DOHH2 (cell line): ENCODE data around the gene MAP1B.

Experiments used
- H3F3A ChIP-seq: fragments of 200-600 bp; sonication (generic), shearing (Covaris generic); 2 replicates; pipeline ENCODE4 v1.6.0; 2016; ENCODE audit warnings: antibody characterized with exemption, mild to moderate bottlenecking; ENCODE audit not compliant: control insufficient read depth, insufficient read depth
- H3K27ac ChIP-seq: fragments of 200-600 bp; sonication (generic); 2 replicates; pipeline ENCODE4 v1.5.1; 2014; ENCODE audit warnings: low read depth, mild to moderate bottlenecking, low read length, moderate library complexity
- H3K27me3 ChIP-seq: fragments of 200-600 bp; sonication (generic); 2 replicates; pipeline ENCODE4 v1.6.1; 2014; ENCODE audit warnings: mild to moderate bottlenecking, low read length, mixed read lengths; ENCODE audit not compliant: control insufficient read depth
- H3K36me3 ChIP-seq: fragments of 200-600 bp; sonication (generic); 2 replicates; pipeline ENCODE4 v1.6.1; 2014; ENCODE audit warnings: mild to moderate bottlenecking, low read length, moderate library complexity, mixed read lengths; ENCODE audit not compliant: control insufficient read depth
- H3K4me1 ChIP-seq: fragments of 200-600 bp; sonication (generic); 2 replicates; pipeline ENCODE4 v1.6.1; 2014; ENCODE audit warnings: mild to moderate bottlenecking, low read length, mixed read lengths; ENCODE audit not compliant: control insufficient read depth
- H3K4me2 ChIP-seq: fragments of 200-600 bp; sonication (generic); 2 replicates; pipeline ENCODE4 v1.6.0; 2014; ENCODE audit warnings: mild to moderate bottlenecking, low read length, moderate library complexity
- H3K4me3 ChIP-seq: fragments of 200-600 bp; sonication (generic); 2 replicates; pipeline ENCODE4 v1.5.1; 2014; ENCODE audit warnings: mild to moderate bottlenecking, low read length, mixed read lengths
- H3K79me2 ChIP-seq: fragments of 200-600 bp; sonication (generic); 2 replicates; pipeline ENCODE4 v1.6.1; 2014; ENCODE audit warnings: mild to moderate bottlenecking, low read length, mixed read lengths; ENCODE audit not compliant: control insufficient read depth
- H3K9me2 ChIP-seq: fragments of 200-600 bp; sonication (generic); replicated peaks from 2 replicates; pipeline ENCODE4 v1.6.1; 2014; ENCODE audit warnings: mild to moderate bottlenecking, low read length, mixed read lengths; ENCODE audit not compliant: control insufficient read depth
- H3K9me3 ChIP-seq: fragments of 200-600 bp; sonication (generic); 2 replicates; pipeline ENCODE4 v1.6.1; 2014; ENCODE audit warnings: antibody characterized with exemption, low read length, mixed read lengths; ENCODE audit not compliant: control insufficient read depth, insufficient read depth
- H4K20me1 ChIP-seq: fragments of 200-600 bp; sonication (generic); 2 replicates; pipeline ENCODE4 v1.6.0; 2014; ENCODE audit warnings: low read depth, mild to moderate bottlenecking, antibody characterized with exemption, low read length, moderate library complexity; ENCODE audit not compliant: control insufficient read depth, insufficient read depth
- EZH2phosphoT487 ChIP-seq: fragments of 200-600 bp; sonication (generic); IDR thresholded peaks from 2 replicates; pipeline ENCODE4 v1.6.1; 2017; ENCODE audit warnings: borderline replicate concordance, mild to moderate bottlenecking, antibody characterized with exemption, low read length, moderate library complexity, mixed read lengths
- TF ChIP-seq, protein P1 (sequence below): fragments of 200-600 bp; sonication (generic); IDR thresholded peaks from one replicate; pipeline ENCODE4 v1.5.1; 2014; ENCODE audit warnings: antibody characterized with exemption, mild to moderate bottlenecking, low read depth, low read length; ENCODE audit not compliant: poor library complexity, severe bottlenecking

MAP1B gene

DNA sequence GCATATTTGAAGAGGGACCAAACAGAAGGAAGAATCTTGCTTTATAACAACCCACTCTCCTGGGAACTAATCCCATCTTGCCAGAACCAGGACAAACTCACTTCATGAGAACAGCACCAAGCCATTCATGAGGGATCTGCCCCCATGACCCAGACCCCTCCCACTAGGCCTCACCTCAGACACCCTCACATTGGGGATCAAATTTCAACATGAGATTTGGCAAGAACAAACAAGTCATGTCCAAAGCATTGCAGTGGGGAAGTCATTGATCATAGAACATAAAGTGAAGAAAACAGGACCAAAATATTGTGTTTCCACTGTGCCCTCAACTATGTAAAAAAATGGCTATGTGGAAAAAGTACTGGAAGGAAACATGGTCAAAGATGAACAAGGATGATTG lies 43.9 kb downstream of the MAP1B start:
- no peaks in the 10 kb centered on the region for H3K9me2 ChIP-seq
- no peaks in the 10 kb centered on the region; the same call in 1 of the 2 replicates for H3K27me3 ChIP-seq
- TF ChIP-seq EZH2phosphoT487: no peak
- TF ChIP-seq, protein P1, sequence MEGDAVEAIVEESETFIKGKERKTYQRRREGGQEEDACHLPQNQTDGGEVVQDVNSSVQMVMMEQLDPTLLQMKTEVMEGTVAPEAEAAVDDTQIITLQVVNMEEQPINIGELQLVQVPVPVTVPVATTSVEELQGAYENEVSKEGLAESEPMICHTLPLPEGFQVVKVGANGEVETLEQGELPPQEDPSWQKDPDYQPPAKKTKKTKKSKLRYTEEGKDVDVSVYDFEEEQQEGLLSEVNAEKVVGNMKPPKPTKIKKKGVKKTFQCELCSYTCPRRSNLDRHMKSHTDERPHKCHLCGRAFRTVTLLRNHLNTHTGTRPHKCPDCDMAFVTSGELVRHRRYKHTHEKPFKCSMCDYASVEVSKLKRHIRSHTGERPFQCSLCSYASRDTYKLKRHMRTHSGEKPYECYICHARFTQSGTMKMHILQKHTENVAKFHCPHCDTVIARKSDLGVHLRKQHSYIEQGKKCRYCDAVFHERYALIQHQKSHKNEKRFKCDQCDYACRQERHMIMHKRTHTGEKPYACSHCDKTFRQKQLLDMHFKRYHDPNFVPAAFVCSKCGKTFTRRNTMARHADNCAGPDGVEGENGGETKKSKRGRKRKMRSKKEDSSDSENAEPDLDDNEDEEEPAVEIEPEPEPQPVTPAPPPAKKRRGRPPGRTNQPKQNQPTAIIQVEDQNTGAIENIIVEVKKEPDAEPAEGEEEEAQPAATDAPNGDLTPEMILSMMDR: no peak
- no peaks in the 10 kb centered on the region for H3F3A ChIP-seq
- H3K4me2 ChIP-seq: no peak overlapping the region
- no peaks in the 10 kb centered on the region for H3K4me1 ChIP-seq
- no peaks in the 10 kb centered on the region for H3K9me3 ChIP-seq
- no peaks in the 10 kb centered on the region for H3K79me2 ChIP-seq
- H3K36me3 ChIP-seq: no peaks in the 10 kb centered on the region
- H4K20me1 ChIP-seq: no peaks in the 10 kb centered on the region
- no peak overlapping the region for H3K27ac ChIP-seq
- no peak overlapping the region for H3K4me3 ChIP-seq

DNA sequence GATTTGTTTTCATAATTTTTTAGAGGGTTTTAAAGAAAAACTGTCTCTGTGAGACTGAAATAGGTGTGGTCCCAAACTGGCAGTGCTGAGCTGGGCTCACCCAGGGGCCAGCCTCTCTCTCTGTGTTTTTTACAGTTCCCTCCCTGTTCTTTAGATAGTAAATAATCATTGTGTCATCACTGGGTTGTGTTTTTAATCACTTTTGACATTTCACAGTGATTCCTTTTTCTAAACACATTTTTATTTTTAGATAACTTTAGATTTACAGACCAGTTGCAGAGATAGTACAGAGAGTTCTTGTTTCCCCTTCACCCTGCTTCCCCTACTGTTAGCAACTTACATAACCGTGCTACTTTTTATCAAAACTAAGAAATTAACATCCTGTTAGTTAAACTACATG lies 44.4 kb downstream of the MAP1B start:
- Histone ChIP-seq H4K20me1 (no peaks in the 10 kb centered on the region), H3K27ac (no peak overlapping the region), H3K4me2 (no peak overlapping the region), H3K79me2 (no peaks in the 10 kb centered on the region), H3K4me1 (no peaks in the 10 kb centered on the region), H3K9me3 (no peaks in the 10 kb centered on the region), H3K27me3 (no peaks in the 10 kb centered on the region; the same call in 1 of the 2 replicates), H3K36me3 (no peaks in the 10 kb centered on the region), H3K9me2 (no peaks in the 10 kb centered on the region), H3K4me3 (no peak overlapping the region), H3F3A (no peaks in the 10 kb centered on the region)
- no peak for TF ChIP-seq EZH2phosphoT487
- TF ChIP-seq, protein P1: no peak

GRCh38 chr5:72152545-72152944 lies 45.3 kb downstream of the MAP1B start:
- no peaks in the 10 kb centered on the region for H3K9me2 ChIP-seq
- H3K9me3 ChIP-seq: no peaks in the 10 kb centered on the region
- no peaks in the 10 kb centered on the region for H4K20me1 ChIP-seq
- no peaks in the 10 kb centered on the region for H3K79me2 ChIP-seq
- no peak overlapping the region for H3K4me3 ChIP-seq
- H3K27ac ChIP-seq: no peak overlapping the region
- no peak for TF ChIP-seq EZH2phosphoT487
- TF ChIP-seq, protein P1: no peak
- no peaks in the 10 kb centered on the region for H3K4me1 ChIP-seq
- H3F3A ChIP-seq: no peaks in the 10 kb centered on the region
- no peaks in the 10 kb centered on the region; the same call in 1 of the 2 replicates for H3K27me3 ChIP-seq
- H3K36me3 ChIP-seq: no peaks in the 10 kb centered on the region
- H3K4me2 ChIP-seq: no peak overlapping the region

DNA sequence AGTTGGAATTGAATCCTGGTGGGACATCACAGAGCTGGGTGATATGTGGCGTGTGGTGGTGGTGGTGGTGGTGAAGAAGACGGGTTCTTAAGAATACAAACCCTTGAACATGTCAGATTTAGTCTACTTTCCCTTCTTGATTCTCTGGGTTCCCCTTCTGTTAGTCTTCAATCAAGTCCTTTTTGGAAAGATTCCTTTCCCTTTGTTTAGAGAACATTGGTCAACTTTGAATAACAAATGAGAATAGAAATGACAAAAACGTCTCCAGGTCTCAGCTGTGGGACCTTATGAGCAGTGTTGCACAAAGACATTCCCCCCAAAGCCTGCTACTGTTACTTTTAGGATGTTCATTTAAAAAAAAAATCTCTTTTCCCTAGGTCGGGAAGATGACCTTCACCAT lies 46.3 kb downstream of the MAP1B start:
- no peaks in the 10 kb centered on the region; the same call in 1 of the 2 replicates for H3K27me3 ChIP-seq
- no peak overlapping the region for H3K4me3 ChIP-seq
- H3K27ac ChIP-seq: no peak overlapping the region
- no peaks in the 10 kb centered on the region for H3K9me3 ChIP-seq
- H4K20me1 ChIP-seq: no peaks in the 10 kb centered on the region
- no peak overlapping the region for H3K4me2 ChIP-seq
- no peaks in the 10 kb centered on the region for H3K79me2 ChIP-seq
- TF ChIP-seq, protein P1: no peak
- no peak for TF ChIP-seq EZH2phosphoT487
- no peaks in the 10 kb centered on the region for H3K36me3 ChIP-seq
- H3K4me1 ChIP-seq: no peaks in the 10 kb centered on the region
- no peaks in the 10 kb centered on the region for H3K9me2 ChIP-seq
- H3F3A ChIP-seq: no peaks in the 10 kb centered on the region
